Heart left ventricle (tissue), 13 donors: ENCODE data around the gene INO80.

Experiments
- POLR2A ChIP-seq, 2 donors: fragments of 450-650 bp; IDR thresholded peaks; one replicate each; pipeline ENCODE4 v1.6.1; 2017; ENCODE audit warnings: antibody characterized with exemption in 2 of 2, mild to moderate bottlenecking in 2 of 2, moderate library complexity in 2 of 2
- TF ChIP-seq, protein P1 (sequence below), 12 donors: fragments of 200-600 bp; sonication (generic) in 4 of 12; IDR thresholded peaks; one replicate each; pipeline versions ENCODE4 v1.5.0 to v1.8.0; 2018 to 2022; ENCODE audit warnings: antibody characterized with exemption in 12 of 12, mild to moderate bottlenecking in 5 of 12
- donor health status: ischemic (EF 13 %, LVEDD 7.1; RV severe dilation, severe dysfunction).
- donor health status: DM: no; HTN: yes; CAD: no.
- donor health status: DM: no; HTN: no; CAD: no.
- donor health status: ischemic (EF 25% LVEDD 6.9; RV normal size, moderate dysfunction).
- donor health status: ischemic (EF 25% LVEDD 5.7; RV mildly dilated, moderate dysfunction).
- donor health status: ischemic (EF 35%, LVEDD 5.7; RV mildly dilated, moderate dysfunction).
- donor health status: nonischemic (EF 11% LVEDD 7.7; RV severe dilation, severe dysfunction).
- donor health status: DM: yes; HTN: yes; CAD: no.
- donor health status: PGD.
- donor health status: ischemic (EF 29% LVEDD 5.4; RV normal size, mild dysfunction).
- donor health status: nonischemic (EF 23%, LVEDD 6.1; RV moderate dilation, normal function).

DNA sequence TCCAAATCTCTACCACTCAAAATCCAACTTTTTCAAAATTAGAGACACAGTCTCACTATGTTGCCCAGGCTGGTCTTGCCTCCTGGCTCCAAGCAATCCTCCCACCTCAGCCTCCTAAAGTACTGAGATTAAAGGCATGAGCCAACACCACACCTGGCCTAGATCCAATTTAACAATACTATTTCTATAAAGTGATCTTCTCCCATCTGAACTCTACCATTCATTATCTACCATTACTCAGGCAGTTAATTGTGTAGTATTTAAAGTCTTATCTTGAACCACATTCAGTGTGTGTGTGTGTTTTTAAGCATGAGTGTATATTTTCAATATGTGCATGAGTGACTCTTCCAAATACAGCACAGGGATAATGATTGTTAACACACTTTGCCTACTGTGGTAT lies 77.0 kb downstream of the INO80 start:
- TF ChIP-seq, protein P1, sequence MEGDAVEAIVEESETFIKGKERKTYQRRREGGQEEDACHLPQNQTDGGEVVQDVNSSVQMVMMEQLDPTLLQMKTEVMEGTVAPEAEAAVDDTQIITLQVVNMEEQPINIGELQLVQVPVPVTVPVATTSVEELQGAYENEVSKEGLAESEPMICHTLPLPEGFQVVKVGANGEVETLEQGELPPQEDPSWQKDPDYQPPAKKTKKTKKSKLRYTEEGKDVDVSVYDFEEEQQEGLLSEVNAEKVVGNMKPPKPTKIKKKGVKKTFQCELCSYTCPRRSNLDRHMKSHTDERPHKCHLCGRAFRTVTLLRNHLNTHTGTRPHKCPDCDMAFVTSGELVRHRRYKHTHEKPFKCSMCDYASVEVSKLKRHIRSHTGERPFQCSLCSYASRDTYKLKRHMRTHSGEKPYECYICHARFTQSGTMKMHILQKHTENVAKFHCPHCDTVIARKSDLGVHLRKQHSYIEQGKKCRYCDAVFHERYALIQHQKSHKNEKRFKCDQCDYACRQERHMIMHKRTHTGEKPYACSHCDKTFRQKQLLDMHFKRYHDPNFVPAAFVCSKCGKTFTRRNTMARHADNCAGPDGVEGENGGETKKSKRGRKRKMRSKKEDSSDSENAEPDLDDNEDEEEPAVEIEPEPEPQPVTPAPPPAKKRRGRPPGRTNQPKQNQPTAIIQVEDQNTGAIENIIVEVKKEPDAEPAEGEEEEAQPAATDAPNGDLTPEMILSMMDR (IDR thresholded peaks at IDR 0.05): no peak
- TF ChIP-seq POLR2A (IDR thresholded peaks at IDR 0.05): no peak
